HEK293 (cell line): ENCODE data around the gene SLC6A6.

Source experiments
- CTCF ChIA-PET: fragments of 350-600 bp; formaldehyde crosslinking; extraction: SDS; loops from one replicate; lab custom pipeline; 2021; ENCODE audit warnings: antibody characterized with exemption; lab: Yijun Ruan, JAX
- POLR2A ChIA-PET: fragments of 300-600 bp; formaldehyde crosslinking; extraction: SDS; loops from one replicate; lab custom pipeline; 2020; ENCODE audit warnings: antibody characterized with exemption, inconsistent platforms; lab: Yijun Ruan, JAX
- H3K27ac ChIP-seq: fragments of 200-500 bp; sonication (Bioruptor generic); 2 replicates; pipeline ENCODE4 v1.5.1; 2014; ENCODE audit warnings: low read depth, low read length, control low read depth, inconsistent platforms; ENCODE audit errors: extremely low read depth
- H3K36me3 ChIP-seq, 2 experiments: fragments of 200-500 bp in 1 of 2; sonication (Bioruptor generic) in 1 of 2; 1 replicate in 1 of 2; 2 replicates in 1 of 2; pipeline ENCODE4 v1.5.1; 2014 to 2017; ENCODE audit warnings: inconsistent platforms in 2 of 2, low read length in 2 of 2; ENCODE audit not compliant: control insufficient read depth in 2 of 2, insufficient read depth in 1 of 2
- H3K4me1 ChIP-seq: fragments of 200-500 bp; sonication (Bioruptor generic); 2 replicates; pipeline ENCODE4 v1.5.1; 2014; ENCODE audit warnings: mild to moderate bottlenecking, low read length, inconsistent platforms; ENCODE audit not compliant: control insufficient read depth, insufficient read depth
- H3K4me3 ChIP-seq: 2 replicates; pipeline ENCODE4 v1.5.1; 2011; ENCODE audit warnings: low read depth, mild to moderate bottlenecking, control low read depth, low read length, moderate library complexity
- H3K9me3 ChIP-seq: fragments of 200-500 bp; sonication (Bioruptor generic); 2 replicates; pipeline ENCODE4 v1.5.1; 2014; ENCODE audit warnings: low read depth, low read length, inconsistent platforms; ENCODE audit not compliant: control insufficient read depth, insufficient read depth
- CTCF ChIP-seq: fragments of 450-650 bp; formaldehyde crosslinking; IDR thresholded peaks from 2 replicates; pipeline ENCODE4 v1.5.1; 2016; ENCODE audit warnings: missing biosample characterization, missing genetic modification characterization
- GLIS1 ChIP-seq: fragments of 450-650 bp; formaldehyde crosslinking; IDR thresholded peaks from 2 replicates; pipeline ENCODE4 v1.5.1; 2016; ENCODE audit warnings: missing biosample characterization, missing genetic modification characterization
- GLIS2 ChIP-seq: fragments of 450-650 bp; formaldehyde crosslinking; IDR thresholded peaks from 2 replicates; pipeline ENCODE4 v1.5.1; 2016; ENCODE audit warnings: missing biosample characterization, missing genetic modification characterization
- HOXC10 ChIP-seq: sonication (generic); formaldehyde crosslinking; IDR thresholded peaks from 2 replicates; pipeline ENCODE4 v1.8.1; 2023; ENCODE audit warnings: mild to moderate bottlenecking, missing genetic modification reagents
- KLF9 ChIP-seq: fragments of 450-650 bp; formaldehyde crosslinking; IDR thresholded peaks from 2 replicates; pipeline ENCODE4 v1.5.1; 2016; ENCODE audit warnings: missing biosample characterization, missing genetic modification characterization, low read depth
- MYNN ChIP-seq: fragments of 450-650 bp; formaldehyde crosslinking; IDR thresholded peaks from 2 replicates; pipeline ENCODE4 v1.5.1; 2016; ENCODE audit warnings: missing biosample characterization, missing genetic modification characterization, borderline replicate concordance
- SP2 ChIP-seq: fragments of 450-650 bp; formaldehyde crosslinking; IDR thresholded peaks from 2 replicates; pipeline ENCODE4 v1.5.1; 2016; ENCODE audit warnings: missing biosample characterization, missing genetic modification characterization
- WT1 ChIP-seq: fragments of 450-650 bp; formaldehyde crosslinking; IDR thresholded peaks from 2 replicates; pipeline ENCODE4 v1.5.1; 2016; ENCODE audit warnings: missing biosample characterization, missing genetic modification characterization
- ZBTB7A ChIP-seq: fragments of 450-650 bp; formaldehyde crosslinking; IDR thresholded peaks from 2 replicates; pipeline ENCODE4 v1.5.1; 2016; ENCODE audit warnings: low read depth, missing biosample characterization, missing genetic modification characterization
- ZNF138 ChIP-seq: fragments of 450-650 bp; formaldehyde crosslinking; IDR thresholded peaks from 2 replicates; pipeline ENCODE4 v1.5.1; 2016; ENCODE audit warnings: missing biosample characterization, missing genetic modification characterization, borderline replicate concordance
- ZNF169 ChIP-seq: fragments of 450-650 bp; formaldehyde crosslinking; IDR thresholded peaks from 2 replicates; pipeline ENCODE4 v1.5.1; 2016; ENCODE audit warnings: missing biosample characterization, missing genetic modification characterization
- ZNF2 ChIP-seq: fragments of 450-650 bp; formaldehyde crosslinking; IDR thresholded peaks from 2 replicates; pipeline ENCODE4 v1.5.1; 2016; ENCODE audit warnings: missing biosample characterization, missing genetic modification characterization
- ZNF211 ChIP-seq: fragments of 450-650 bp; formaldehyde crosslinking; IDR thresholded peaks from 2 replicates; pipeline ENCODE4 v1.5.1; 2016; ENCODE audit warnings: low read depth, missing biosample characterization, missing genetic modification characterization
- ZNF214 ChIP-seq: fragments of 450-650 bp; formaldehyde crosslinking; IDR thresholded peaks from 2 replicates; pipeline ENCODE4 v1.5.1; 2017; ENCODE audit warnings: missing biosample characterization, mild to moderate bottlenecking, missing genetic modification characterization, borderline replicate concordance
- ZNF223 ChIP-seq: fragments of 450-650 bp; formaldehyde crosslinking; IDR thresholded peaks from 2 replicates; pipeline ENCODE4 v1.5.1; 2016; ENCODE audit warnings: missing biosample characterization, missing genetic modification characterization
- ZNF248 ChIP-seq: fragments of 450-650 bp; formaldehyde crosslinking; IDR thresholded peaks from 2 replicates; pipeline ENCODE4 v1.5.1; 2017; ENCODE audit warnings: missing biosample characterization, missing genetic modification characterization
- ZNF324 ChIP-seq: fragments of 450-650 bp; formaldehyde crosslinking; IDR thresholded peaks from 2 replicates; pipeline ENCODE4 v1.5.1; 2016; ENCODE audit warnings: missing biosample characterization, missing genetic modification characterization
- ZNF391 ChIP-seq: fragments of 450-650 bp; formaldehyde crosslinking; IDR thresholded peaks from 2 replicates; pipeline ENCODE4 v1.5.1; 2016; ENCODE audit warnings: low read depth, missing biosample characterization, missing genetic modification characterization, borderline replicate concordance
- ZNF501 ChIP-seq: fragments of 450-650 bp; formaldehyde crosslinking; IDR thresholded peaks from 2 replicates; pipeline ENCODE4 v1.5.1; 2016; ENCODE audit warnings: missing biosample characterization, missing genetic modification characterization
- ZNF544 ChIP-seq: fragments of 450-650 bp; formaldehyde crosslinking; IDR thresholded peaks from 2 replicates; pipeline ENCODE4 v1.5.0; 2017; ENCODE audit warnings: missing biosample characterization, missing genetic modification characterization
- ZNF596 ChIP-seq: fragments of 450-650 bp; IDR thresholded peaks from 2 replicates; pipeline ENCODE4 v1.5.0; 2018; ENCODE audit warnings: missing biosample characterization, mild to moderate bottlenecking, missing genetic modification characterization, moderate library complexity
- ZNF654 ChIP-seq: fragments of 450-650 bp; formaldehyde crosslinking; IDR thresholded peaks from 2 replicates; pipeline ENCODE4 v1.5.1; 2016; ENCODE audit warnings: low read depth, missing biosample characterization, missing genetic modification characterization
- ZNF677 ChIP-seq: fragments of 450-650 bp; IDR thresholded peaks from 2 replicates; pipeline ENCODE4 v1.5.0; 2018; ENCODE audit warnings: missing biosample characterization, mild to moderate bottlenecking, missing genetic modification characterization, moderate library complexity
- ZNF76 ChIP-seq: fragments of 450-650 bp; formaldehyde crosslinking; IDR thresholded peaks from 2 replicates; pipeline ENCODE4; 2016; ENCODE audit warnings: low read depth, missing biosample characterization, missing genetic modification characterization, borderline replicate concordance
- ZSCAN23 ChIP-seq: fragments of 450-650 bp; formaldehyde crosslinking; IDR thresholded peaks from 2 replicates; pipeline ENCODE4 v1.5.1; 2016; ENCODE audit warnings: missing biosample characterization, missing genetic modification characterization
- TF ChIP-seq, protein P1 (sequence below): fragments of 450-650 bp; formaldehyde crosslinking; IDR thresholded peaks from 2 replicates; pipeline ENCODE4 v1.5.1; 2016; ENCODE audit warnings: missing biosample characterization, missing genetic modification characterization
- TF ChIP-seq, protein P2 (sequence below): fragments of 450-650 bp; formaldehyde crosslinking; IDR thresholded peaks from 2 replicates; pipeline ENCODE4 v1.5.1; 2016; ENCODE audit warnings: missing biosample characterization, missing genetic modification characterization

The SLC6A6 gene

GRCh38 chr3:14467814-14468620 is 65.6 kb downstream of the SLC6A6 start:
- TF ChIP-seq ZNF2 (tag by site-specific recombination), result 0 out of 2 replicates have a peak, but pooled peaks have one; percentile 36
- TF ChIP-seq ZNF654 (tag by site-specific recombination), result peak; percentile 79
- TF ChIP-seq ZNF324, result no peak
- no peak for TF ChIP-seq ZNF169 (tag by site-specific recombination)
- TF ChIP-seq CTCF, result peak; percentile 75
- TF ChIP-seq, protein P1, sequence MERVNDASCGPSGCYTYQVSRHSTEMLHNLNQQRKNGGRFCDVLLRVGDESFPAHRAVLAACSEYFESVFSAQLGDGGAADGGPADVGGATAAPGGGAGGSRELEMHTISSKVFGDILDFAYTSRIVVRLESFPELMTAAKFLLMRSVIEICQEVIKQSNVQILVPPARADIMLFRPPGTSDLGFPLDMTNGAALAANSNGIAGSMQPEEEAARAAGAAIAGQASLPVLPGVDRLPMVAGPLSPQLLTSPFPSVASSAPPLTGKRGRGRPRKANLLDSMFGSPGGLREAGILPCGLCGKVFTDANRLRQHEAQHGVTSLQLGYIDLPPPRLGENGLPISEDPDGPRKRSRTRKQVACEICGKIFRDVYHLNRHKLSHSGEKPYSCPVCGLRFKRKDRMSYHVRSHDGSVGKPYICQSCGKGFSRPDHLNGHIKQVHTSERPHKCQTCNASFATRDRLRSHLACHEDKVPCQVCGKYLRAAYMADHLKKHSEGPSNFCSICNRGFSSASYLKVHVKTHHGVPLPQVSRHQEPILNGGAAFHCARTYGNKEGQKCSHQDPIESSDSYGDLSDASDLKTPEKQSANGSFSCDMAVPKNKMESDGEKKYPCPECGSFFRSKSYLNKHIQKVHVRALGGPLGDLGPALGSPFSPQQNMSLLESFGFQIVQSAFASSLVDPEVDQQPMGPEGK (tag by site-specific recombination), result peak; percentile 69
- no peak for TF ChIP-seq ZNF76
- TF ChIP-seq SP2 (tag by site-specific recombination), result no peak
- peak; percentile 82 for TF ChIP-seq GLIS2 (tag by site-specific recombination)
- no peak for TF ChIP-seq ZNF138 (tag by site-specific recombination)
- peak; percentile 72 for TF ChIP-seq GLIS1 (tag by site-specific recombination)
- TF ChIP-seq, all 188 proteins: peak for 6
- Histone ChIP-seq H3K36me3 (peaks cover 0 to 14% of the 10 kb centered on the region in 2 experiments; a peak in 1 of 3 replicates), H3K4me3 (no peak overlapping the region), H3K4me1 (no peaks in the 10 kb centered on the region), H3K9me3 (no peaks in the 10 kb centered on the region), H3K27ac (no peak overlapping the region)
- POLR2A ChIA-PET, result no interaction called here
- CTCF ChIA-PET, result interaction anchor here (0.6 to 14.4 kb wide), 45 partner anchors 8 to 1355 kb away, joined by 3 to 163 read pairs (median 3); no protein-coding TSS in a partner anchor

- Histone ChIP-seq H3K27ac (no peak overlapping the region), H3K36me3 (peaks cover 0 to 11% of the 10 kb centered on the region in 2 experiments; a peak in 1 of 3 replicates), H3K4me3 (no peak overlapping the region), H3K9me3 (no peaks in the 10 kb centered on the region), H3K4me1 (peaks cover 4% of the 10 kb centered on the region; the same call in 1 of the 2 replicates)
- CTCF ChIA-PET, result interaction anchor here (0.6 to 14.4 kb wide), 28 partner anchors 10 to 1356 kb away, joined by 3 to 163 read pairs (median 4); no protein-coding TSS in a partner anchor
- POLR2A ChIA-PET, result no interaction called here
- TF ChIP-seq KLF9 (tag by site-specific recombination) (no peak), ZNF596 (no peak), ZNF223 (no peak), ZNF169 (tag by site-specific recombination) (no peak), ZNF544 (tag by site-specific recombination) (no peak), ZBTB7A (no peak), WT1 (tag by site-specific recombination) (no peak), ZSCAN23 (tag by site-specific recombination) (no peak), ZNF391 (tag by site-specific recombination) (no peak), CTCF (no peak), ZNF677 (tag by site-specific recombination) (no peak), ZNF2 (tag by site-specific recombination) (no peak), MYNN (tag by site-specific recombination) (no peak), ZNF501 (tag by site-specific recombination) (no peak), ZNF211 (tag by site-specific recombination) (no peak), ZNF214 (no peak), GLIS2 (tag by site-specific recombination) (no peak), HOXC10 (CRISPR knock-in tag) (no peak), ZNF248 (tag by site-specific recombination) (no peak)
- TF ChIP-seq, protein P2, sequence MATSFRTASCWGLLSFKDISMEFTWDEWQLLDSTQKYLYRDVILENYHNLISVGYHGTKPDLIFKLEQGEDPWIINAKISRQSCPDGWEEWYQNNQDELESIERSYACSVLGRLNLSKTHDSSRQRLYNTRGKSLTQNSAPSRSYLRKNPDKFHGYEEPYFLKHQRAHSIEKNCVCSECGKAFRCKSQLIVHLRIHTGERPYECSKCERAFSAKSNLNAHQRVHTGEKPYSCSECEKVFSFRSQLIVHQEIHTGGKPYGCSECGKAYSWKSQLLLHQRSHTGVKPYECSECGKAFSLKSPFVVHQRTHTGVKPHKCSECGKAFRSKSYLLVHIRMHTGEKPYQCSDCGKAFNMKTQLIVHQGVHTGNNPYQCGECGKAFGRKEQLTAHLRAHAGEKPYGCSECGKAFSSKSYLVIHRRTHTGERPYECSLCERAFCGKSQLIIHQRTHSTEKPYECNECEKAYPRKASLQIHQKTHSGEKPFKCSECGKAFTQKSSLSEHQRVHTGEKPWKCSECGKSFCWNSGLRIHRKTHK, result no peak
Measured at GRCh38 chr3:14468621-14468981, 66.2 kb downstream of the SLC6A6 start.
